C4-2B (cell line): ENCODE results near the gene RC3H1.

Source experiments
- CTCF ChIP-seq: fragments of 450-650 bp; conservative IDR thresholded peaks from 2 replicates; pipeline ENCODE4 v1.5.1; 2017; ENCODE audit warnings: mild to moderate bottlenecking
- ZFX ChIP-seq: fragments of 450-650 bp; IDR thresholded peaks from 2 replicates; pipeline ENCODE4 v1.6.1; 2017

GRCh38 chr1:173937062-173937461 is 85.1 kb downstream of the RC3H1 start:
- TF ChIP-seq CTCF (no peak), ZFX (no peak)
